IPS-NIHi11 (cell line): ENCODE measurements around the gene SRPK2.
"Not testable (repeated sequence)": the region's sequence is repeated elsewhere in the genome, so short reads cannot be mapped to it uniquely, and the experiment has no call there.

Source experiments
- DNase-seq: peaks from one replicate; pipeline ENCODE4 v3.0.0; 2012; ENCODE audit warnings: mixed read lengths, low spot score

Gene SRPK2

DNA sequence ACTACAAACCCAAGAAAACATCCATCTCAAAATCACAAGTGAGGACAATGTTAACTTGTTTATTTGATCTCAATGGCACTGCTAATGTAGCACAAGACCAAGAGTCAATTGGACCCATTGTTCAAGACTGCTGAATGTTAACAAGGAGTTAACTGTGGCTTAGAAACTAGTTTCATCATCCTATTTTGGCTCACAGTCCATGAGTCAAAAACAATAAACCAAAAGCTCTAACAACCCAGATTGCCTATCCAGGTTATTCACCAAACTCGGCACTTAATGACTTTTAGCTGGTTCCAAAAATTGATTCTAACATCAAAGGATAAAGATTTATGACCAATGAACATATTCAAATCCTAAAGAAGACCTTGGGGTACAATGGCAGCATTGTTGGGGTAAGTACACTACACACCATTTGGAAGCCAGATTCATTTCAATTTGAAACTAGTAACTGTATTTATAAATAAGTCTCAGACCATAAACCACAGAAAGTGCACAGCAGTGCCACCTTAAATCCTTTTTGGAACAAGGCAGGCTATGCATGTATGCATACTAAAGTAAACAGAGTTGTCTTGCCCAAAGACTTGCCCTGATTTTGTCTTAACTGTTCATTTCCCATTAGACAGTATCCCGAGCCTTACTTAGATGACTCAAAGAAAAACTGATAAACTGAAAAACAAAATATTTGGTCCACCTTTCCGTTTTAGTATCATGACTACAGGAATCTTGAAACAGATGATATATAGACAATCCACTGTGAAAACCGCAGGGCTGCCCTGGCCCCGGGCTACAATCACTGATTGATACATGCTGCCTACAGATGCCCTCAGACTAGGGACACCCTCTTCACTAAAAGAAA is 84.5 kb downstream of the SRPK2 start:
- DNase-seq, result no peak

DNA sequence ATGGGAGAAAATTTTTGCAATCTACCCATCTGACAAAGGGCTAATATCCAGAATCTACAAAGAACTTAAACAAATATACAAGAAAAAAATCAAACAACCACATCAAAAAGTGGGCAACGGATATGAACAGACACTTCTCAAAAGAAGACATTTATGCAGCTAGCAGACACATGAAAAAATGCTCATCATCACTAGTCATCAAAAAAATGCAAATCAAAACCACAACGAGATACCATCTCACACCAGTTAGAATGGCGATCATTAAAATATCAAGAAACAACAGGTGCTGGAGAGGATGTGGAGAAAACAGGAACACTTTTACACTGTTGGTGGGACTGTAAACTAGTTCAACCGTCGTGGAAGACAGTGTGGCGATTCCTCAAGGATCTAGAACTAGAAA is 88.1 kb downstream of the SRPK2 start:
- not testable (repeated sequence) for DNase-seq

DNA sequence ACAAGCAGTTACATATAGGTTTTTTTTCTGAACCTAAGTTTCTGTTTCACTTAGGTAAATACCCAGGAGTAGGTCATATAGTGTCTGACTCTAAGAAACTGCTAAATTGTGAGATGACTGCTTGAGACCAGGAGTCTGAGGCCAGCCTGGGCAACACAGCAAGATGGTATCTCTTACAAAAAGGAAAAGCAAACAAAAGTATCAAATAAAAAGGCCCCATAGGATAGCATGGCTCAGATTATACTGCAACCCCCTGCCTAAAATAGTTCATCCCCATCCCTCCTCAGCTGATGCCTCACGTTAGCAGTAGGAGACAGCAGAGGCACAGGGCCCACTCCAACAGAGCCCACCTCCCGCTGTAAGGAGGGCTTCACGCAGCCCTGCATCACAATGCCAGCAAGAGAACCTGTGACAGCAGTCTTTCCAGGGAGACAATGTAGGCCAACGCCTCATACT is 90.3 kb downstream of the SRPK2 start:
- no peak for DNase-seq

DNA sequence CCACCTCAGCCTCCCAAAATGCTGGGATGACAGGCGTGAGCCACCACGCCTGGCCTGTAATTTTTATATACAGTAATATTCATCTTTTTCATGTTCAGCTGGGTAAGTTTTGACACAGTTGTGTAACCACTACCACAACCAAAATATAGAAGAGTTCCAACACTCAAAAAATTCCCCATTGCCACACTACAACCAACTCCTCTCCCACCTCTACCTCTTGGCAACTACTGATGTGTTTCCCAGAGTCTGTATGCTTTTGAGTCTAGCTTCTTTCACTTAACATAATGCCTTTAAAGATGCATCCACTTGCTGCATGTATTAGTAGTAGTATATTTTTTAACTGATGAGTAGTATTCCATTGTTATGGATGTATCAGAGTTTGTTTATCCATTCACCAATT is 90.7 kb downstream of the SRPK2 start:
- DNase-seq, result no peak

DNA sequence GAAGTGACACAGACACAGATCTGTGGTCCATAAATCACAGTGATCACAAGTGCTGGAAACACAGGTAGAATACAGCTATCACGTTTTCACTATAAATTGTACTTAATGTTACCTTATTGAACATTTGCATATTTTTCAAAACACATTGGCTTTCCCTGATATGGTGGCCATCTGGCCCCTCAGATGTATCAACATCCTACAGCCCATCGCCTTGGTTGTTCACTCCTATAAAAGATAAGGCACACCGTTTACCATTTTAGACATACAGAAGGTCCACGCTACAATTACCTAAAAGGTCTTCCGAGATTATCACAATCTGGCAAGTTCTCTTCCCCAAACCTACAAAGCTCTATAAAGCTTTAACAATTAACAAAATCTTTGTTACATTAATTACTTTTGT is 91.4 kb downstream of the SRPK2 start:
- DNase-seq, result no peak

DNA sequence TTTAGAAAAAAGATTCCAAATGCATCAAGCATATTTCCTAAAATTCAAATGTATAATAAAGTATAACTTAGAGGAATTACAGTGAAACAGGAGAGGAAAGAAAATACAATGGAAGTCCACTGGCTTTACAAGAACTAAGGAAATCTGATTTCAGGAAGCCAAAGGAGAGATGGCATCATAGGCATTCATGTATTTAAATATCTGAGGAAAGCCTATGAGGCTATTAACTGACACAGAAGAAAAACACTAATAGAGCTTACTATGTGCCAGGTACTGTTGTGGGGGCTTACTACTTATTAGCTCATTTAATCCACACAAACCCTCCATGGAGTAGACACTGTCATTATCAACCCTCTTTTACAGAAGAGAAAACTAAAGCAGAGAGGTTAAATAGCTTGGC is 92.2 kb downstream of the SRPK2 start:
- DNase-seq, result no peak

DNA sequence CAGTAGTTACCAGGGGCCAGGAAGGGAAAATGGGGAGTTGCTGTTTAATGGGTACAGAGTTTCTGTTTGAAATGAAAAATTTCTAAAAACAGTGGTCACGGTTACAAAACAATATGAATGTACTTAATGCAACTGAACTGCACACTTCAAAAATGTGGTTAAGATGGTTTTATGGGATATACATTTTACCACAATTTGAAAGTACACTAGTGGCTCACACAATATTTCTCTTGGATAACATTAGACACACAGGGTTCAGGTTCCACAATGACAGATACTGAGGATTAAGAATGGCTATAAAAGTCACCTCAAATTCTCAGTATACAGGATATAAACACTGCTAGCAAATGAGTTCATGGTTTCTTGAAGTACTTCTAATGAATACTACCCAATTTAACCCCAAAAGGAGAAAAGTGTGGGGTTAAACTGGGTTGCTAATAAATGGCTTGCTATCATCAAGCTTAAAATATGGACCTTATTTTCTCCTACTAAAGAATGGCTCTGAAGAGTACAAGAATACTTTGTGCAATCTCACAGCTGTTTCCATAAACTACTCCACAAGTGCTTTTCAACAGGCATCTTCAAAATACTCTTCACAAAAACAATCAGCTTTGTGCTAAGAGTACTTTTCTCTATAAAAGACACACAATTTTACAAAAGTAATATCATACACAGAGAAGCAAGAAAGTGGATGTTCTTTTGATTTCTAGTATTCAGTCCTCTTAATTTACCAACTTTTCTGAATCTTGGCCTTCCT is 92.9 kb downstream of the SRPK2 start:
- no peak for DNase-seq

DNA sequence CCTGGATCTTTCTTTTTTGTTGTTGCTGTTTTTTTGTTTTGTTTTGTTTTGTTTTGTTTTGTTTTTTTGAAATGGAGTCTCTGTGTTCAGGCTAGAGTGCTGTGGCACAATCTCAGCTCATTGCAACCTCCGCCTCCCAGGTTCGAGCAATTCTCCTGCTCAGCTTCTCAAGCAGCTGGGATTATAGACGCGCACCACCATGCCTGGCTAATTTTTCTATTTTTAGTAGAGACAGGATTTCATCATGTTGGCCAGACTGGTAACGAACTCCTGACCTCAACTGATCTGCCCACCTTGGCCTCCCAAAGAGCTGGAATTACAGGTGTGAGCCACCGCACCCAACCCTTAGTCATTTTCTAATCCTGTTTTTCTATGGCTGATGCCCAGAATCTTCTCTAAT is 94.2 kb downstream of the SRPK2 start:
- not testable (repeated sequence) for DNase-seq

DNA sequence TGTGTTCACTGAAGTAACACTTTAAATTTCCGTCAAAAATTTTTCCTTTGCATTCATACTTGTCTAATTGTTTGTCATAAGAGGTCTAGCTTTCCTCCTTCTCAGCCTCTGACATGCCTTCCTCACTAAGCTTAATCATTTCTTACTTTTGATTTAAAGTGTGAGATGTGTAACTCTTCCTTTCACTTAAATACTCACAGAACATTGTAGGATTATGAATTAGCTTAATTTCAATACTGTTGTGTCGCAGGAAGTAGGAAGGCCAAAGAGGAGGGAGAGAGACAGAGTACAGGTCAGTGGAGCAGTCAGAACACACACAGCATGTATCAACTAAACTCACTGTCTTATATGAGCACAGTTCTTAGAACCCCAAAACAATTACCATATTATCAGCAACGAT is 99.0 kb downstream of the SRPK2 start:
- no peak for DNase-seq

DNA sequence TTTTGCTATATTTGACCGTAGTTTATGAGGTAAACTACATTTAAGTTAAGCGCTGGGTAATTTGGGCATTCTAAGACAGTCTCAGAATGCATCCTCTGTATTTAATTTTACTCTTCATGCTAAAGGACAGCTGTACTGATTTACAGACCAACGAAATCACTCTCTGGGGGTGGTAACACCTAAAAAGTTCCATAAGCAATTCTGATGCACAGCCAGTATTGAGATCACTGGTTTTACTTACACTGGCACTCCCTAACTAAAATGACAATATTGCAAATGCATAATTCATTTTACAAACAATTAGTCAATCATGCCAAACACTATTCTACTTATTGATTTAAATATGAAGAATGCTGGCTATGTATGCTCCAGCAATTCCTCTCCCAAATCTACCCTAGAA is 102.3 kb downstream of the SRPK2 start:
- DNase-seq, result no peak

DNA sequence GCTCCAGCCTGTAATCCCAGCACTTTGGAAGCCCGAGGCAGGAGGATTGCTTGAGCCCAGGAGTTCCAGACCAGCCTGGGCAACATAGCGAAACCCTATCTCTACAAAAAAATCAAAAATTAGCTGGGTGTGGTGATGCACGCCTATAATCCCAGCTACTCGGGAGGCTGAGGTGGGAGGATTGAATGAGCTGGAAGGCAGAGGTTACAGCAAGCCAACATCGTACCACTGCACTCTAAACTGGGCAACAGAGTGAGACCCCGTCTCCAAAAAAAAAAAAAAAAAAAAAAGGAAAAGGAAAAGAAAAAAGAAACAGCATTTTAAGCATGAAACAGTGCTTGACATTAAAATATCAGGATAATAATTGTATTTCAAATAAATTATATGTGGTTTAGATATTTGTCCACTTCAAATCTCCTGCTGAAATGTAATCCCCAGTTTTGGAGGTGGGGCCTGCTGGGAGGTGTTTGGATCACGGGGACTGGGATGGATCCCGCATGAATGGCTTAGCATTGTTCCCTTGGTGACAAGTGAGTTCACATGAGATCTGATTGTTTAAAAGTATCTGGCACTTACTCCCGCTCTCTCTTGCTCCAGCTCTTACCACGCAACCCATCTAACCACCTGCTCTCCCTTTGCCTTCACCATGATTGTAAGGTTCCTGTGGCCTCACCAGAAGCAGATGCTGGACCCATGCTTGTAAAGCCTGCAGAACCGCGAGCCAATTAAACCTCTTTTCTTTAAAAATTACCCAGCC is 103.4 kb downstream of the SRPK2 start:
- DNase-seq, result no peak

DNA sequence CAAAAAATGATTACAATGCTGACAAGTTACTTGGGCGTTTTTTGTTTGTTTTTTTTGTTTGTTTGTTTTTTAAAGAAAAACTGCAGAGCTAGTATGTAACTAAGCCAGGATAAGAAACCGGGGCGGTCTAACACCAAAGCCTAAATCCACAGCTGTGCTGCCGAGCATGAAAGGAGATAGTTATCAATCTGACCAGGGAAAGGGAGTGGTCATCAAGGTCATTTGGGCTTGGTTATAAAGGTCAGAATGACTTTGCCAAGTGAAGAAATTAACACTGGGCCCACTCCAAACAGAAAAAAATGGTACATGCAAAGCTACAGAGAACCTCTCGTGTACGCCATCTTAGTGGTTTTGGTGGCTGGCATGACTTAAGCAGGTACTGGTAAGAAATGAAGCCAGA is 104.7 kb downstream of the SRPK2 start:
- DNase-seq, result no peak

DNA sequence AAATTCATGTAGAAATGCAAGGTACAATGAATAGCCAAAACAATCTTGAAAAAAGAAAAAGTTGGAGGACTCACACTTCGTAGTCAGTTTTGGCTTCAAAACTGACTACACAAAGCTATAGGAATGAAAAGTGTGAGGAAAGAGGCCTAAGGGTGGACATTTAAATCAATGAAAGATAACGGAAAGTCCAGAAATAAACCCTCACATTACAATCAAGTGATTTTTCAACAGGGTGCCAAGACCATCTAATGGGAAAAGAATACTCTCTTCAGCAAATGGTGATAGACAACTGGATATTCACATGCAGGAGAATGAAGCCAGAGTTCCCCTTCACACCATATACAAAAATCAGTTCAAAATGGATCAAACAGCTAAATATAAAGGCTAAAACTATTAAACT is 106.8 kb downstream of the SRPK2 start:
- no peak for DNase-seq

DNA sequence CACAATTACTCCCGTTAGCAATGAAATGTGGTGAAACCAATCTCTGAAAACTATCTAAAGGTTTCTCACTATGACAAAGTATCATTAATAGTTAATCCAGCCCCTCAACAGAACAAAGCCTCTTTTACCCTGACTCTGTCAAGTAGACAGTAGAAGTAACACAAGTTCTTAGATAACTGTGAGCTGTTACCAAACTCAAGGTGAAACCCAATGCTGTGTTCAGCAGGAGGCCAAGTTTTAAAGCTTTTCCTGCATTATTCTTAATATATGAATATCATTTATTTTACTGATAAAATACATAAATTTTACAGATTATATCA is 109.1 kb downstream of the SRPK2 start:
- DNase-seq, result no peak

DNA sequence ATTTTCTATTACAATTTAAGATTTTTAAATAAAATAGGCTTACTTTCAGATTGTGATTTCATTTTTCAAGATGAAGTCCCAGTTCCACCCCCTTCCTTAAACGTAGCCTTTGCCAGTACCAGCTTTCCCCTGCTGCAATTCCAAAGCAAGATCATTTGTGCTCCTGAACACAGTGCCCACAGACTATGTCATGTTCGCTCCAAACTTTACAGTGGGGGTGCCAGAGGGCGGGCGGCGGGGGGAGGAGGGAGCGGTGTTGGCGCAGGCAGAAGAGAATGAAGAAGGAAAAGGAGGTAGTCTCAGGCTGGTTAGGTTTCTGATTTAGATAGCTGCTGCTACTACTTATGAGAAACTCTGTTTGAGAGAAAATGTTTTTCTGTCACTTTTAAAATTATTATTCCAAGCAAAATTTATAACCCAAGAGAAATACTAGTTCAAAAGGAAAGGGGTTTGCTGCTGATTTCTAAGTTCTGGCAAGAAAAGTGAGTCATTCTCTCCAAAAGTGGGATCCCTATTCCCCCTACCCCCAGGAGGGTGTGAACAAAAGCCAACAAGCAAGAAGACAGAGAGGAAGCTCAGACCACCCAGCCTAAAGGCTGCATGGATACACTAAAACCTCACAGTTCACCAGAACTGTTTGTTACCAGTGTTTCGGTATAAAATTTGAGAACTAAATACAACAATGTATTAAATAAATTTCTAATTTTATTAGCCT is 109.6 kb downstream of the SRPK2 start:
- no peak for DNase-seq

DNA sequence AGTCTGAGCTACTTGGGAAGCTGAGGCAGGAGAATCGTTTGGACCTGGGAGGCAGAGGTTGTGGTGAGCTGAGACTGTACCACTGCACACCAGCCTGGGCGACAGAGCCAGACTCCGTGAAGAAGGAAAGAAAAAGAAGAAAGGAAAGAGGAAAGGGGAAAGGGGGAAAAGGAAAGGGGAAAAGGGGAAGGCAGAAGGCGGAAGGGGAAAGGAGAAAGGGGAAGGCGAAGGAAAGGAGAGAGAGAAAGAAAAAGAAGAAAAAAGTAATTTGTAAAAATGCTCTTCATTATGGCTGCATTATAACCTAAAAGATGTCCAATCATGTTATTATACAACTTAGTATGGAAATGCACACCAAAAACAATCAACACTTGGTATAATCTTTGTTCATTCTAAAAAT is 110.2 kb downstream of the SRPK2 start:
- no peak for DNase-seq

DNA sequence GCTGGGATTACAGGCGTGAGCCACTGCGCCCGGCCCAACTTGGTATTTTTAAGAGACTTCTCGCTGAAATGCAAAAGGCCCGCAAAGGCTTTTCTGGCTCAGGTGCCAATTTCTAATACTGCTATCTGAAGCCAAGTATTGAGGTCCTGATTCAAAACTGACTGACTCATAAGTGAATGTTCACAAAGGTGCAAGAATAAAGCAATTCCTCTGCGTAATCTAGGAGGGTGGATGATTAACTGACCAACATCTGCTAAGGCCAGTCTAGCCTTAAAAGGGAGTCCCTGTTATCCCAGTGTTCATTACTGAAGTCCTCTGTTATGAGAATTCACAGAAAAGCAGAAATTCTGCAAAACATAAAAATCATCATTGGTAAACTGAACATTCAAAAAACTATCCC is 111.4 kb downstream of the SRPK2 start:
- DNase-seq, result no peak

DNA sequence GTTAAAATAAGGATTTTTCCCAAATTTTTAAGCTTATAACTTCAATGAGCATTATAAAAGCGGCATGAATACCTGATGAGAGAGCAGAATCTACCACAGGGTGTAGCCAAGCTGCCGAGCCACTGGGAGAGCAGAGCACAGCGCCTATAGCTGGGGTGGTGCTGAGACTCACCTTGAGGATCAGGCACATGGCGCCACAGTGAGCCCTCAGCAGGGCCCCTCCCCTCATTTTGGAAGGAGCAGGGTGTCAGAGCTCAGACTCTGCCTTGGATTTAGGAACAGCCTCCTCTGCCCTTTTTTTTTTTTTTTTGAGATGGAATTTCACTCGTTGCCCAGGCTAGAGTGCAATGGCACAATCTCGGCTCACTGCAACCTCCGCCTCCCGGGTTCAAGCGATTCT is 118.6 kb downstream of the SRPK2 start:
- DNase-seq, result no peak

DNA sequence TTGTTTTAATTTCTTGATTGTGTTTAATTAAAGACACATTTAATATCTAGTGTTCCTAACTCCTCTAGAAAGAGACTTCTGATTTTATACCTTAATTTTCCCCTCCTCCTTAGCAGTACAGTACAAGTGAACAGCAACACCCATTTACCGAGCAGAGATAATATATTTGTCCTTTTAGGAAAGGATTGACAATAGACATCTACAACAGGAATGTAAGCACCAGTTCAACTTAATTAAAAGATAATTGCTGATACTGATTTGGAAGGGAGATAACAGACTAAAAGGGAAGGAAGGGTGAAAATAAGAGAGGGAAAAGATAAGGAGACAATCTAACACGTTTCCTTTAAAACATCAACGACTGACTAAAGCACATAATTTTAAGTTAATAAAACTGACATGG is 119.3 kb downstream of the SRPK2 start:
- no peak for DNase-seq

DNA sequence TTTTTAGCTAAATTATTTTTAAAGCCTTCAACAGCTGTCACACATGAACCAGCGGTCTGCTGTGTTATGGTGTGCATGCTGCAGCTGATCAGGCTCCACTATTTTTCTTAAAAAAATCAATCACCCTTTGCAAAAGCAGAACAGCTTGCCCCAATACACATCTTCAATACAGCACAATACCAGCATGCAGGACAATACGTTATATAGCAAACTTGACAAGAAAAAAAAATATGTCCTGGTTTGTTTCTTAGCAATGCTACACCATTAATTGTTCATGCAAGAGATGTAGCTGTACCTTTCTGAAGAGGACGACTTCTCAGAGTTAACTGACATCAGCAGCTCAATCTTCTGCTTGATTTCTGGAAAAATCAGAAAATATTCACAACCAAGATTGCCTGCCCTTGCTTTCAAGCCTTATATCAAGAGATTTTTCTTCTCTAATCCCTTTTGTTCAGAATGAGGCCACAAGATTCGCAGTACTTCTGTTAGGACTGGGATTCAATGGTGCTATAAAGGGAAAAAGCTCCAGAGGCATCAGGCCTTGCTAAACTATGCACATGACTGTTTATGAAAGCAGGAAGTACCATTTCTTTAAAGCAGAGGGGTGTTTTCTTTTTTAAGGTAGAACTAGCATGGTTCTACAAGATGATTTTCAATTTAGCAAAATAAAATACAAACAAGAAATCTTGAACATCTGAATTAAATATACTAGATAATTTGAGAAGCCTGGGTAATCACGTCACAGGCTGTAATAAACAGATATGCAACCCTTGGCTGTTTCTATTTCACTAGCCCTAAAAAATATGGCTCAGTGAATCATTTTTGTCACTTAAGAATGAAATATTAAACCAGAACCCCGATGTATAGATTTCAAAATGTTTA is 120.0 kb downstream of the SRPK2 start:
- DNase-seq, result no peak

DNA sequence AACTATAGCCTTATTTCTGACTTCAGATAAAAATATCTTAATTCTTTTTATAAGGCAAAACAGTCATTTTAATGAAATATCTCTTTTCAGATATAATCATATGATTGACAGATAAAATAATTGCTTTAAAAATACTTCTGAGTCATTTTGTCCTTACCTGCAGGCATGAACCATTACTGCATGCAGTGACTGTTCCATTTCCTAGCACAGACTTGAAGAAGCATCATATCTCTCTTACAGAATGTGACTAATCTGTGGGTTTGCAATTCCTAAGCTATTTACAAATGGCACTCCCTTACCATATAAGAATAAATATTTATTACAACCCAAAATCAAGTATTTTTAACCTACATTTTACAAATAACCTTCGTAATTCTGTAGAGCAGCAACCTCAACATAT is 120.7 kb downstream of the SRPK2 start:
- no peak for DNase-seq
